ENCODE results near the gene MARCHF6.

DNA sequence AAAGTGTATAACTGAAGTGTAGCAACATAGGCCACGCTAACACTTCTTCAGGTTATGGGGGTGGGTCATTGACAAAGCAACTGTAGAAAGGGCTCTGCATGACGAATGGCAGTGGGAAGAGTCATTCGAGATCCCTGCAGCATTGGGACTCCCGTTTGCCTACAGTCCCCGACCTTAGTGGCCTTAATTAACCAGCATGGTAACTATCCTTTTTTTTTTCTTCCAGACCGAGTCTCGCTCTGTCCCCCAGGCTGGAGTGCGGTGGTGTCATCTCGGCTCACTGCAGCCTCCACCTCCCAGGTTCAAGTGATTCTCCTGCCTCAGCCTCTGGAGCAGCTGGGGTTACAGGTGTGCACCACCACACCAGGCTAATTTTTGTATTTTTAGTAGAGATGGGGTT, 31.6 kb upstream of the MARCHF6 start:
- TF ChIP-seq, protein P1, sequence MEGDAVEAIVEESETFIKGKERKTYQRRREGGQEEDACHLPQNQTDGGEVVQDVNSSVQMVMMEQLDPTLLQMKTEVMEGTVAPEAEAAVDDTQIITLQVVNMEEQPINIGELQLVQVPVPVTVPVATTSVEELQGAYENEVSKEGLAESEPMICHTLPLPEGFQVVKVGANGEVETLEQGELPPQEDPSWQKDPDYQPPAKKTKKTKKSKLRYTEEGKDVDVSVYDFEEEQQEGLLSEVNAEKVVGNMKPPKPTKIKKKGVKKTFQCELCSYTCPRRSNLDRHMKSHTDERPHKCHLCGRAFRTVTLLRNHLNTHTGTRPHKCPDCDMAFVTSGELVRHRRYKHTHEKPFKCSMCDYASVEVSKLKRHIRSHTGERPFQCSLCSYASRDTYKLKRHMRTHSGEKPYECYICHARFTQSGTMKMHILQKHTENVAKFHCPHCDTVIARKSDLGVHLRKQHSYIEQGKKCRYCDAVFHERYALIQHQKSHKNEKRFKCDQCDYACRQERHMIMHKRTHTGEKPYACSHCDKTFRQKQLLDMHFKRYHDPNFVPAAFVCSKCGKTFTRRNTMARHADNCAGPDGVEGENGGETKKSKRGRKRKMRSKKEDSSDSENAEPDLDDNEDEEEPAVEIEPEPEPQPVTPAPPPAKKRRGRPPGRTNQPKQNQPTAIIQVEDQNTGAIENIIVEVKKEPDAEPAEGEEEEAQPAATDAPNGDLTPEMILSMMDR (IDR thresholded peaks at IDR 0.05): no peak
- TF ChIP-seq POLR2A (IDR thresholded peaks at IDR 0.05): no peak

All from esophagus squamous epithelium (tissue), 4 donors.